ENCODE data around the gene SEMA3B. TPM values are rescaled to one million over a fixed set of nuclear protein-coding genes. Genes with fewer than 3 reads are reported as not detected.

SEMA3B gene
- total RNA-seq, 1 experiment from 2014 or later = 2.6 TPM

DNA sequence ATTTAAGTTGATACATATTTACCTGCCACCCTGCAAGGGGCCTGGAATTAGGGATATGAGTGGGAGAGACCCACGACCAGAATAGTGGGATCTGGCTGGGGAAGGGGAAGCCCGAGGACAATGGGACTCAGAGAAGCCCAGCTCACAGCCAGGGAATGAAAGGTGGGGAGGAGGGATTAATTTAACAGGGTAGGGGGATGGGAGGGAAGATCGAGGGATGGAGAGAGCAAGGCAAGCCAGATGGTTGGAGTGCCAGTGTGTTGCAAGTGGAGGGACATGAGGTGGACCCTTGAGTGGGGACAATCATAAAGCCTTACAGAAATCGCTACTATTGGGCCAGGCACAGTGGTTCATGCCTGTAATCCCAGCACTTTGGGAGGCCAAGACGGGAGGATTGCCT, 37.4 kb upstream of the SEMA3B start:
- Histone ChIP-seq H3K4me1 (replicated peaks) (peaks cover 18% of the 10 kb centered on the region), H3K4me3 (no peak overlapping the region), H3K27me3 (replicated peaks) (no peaks in the 10 kb centered on the region), H3K9me3 (replicated peaks) (no peaks in the 10 kb centered on the region), H3K27ac (no peak overlapping the region), H3K36me3 (0 out of 2 replicates have a peak, but pooled peaks cover 3% of the 10 kb centered on the region)
- no peak for DNase-seq (ENCODE audit: low read depth in 1 of 2, low spot score in 2 of 2)

GRCh38 chr3:50232303-50232702, 36.6 kb upstream of the SEMA3B start:
- Histone ChIP-seq H3K9me3 (replicated peaks) (no peaks in the 10 kb centered on the region), H3K4me3 (no peak overlapping the region), H3K4me1 (replicated peaks) (peaks cover 14% of the 10 kb centered on the region), H3K27ac (no peak overlapping the region), H3K27me3 (replicated peaks) (no peaks in the 10 kb centered on the region), H3K36me3 (peaks cover 10% of the 10 kb centered on the region; the same call in 1 of the 2 replicates)
- no peak for DNase-seq (ENCODE audit: low read depth in 1 of 2, low spot score in 2 of 2)

- peaks cover 16% of the 10 kb centered on the region for H3K36me3 ChIP-seq
- no peaks in the 10 kb centered on the region for H3K27me3 ChIP-seq (replicated peaks)
- no peak for DNase-seq (ENCODE audit: low read depth in 1 of 2, low spot score in 2 of 2)
- peaks cover 15% of the 10 kb centered on the region for H3K4me1 ChIP-seq (replicated peaks)
- H3K9me3 ChIP-seq (replicated peaks) = no peaks in the 10 kb centered on the region
- no peak overlapping the region for H3K4me3 ChIP-seq
- H3K27ac ChIP-seq = no peak overlapping the region
Observed at GRCh38 chr3:50233176-50233575, 35.8 kb upstream of the SEMA3B start.

DNA sequence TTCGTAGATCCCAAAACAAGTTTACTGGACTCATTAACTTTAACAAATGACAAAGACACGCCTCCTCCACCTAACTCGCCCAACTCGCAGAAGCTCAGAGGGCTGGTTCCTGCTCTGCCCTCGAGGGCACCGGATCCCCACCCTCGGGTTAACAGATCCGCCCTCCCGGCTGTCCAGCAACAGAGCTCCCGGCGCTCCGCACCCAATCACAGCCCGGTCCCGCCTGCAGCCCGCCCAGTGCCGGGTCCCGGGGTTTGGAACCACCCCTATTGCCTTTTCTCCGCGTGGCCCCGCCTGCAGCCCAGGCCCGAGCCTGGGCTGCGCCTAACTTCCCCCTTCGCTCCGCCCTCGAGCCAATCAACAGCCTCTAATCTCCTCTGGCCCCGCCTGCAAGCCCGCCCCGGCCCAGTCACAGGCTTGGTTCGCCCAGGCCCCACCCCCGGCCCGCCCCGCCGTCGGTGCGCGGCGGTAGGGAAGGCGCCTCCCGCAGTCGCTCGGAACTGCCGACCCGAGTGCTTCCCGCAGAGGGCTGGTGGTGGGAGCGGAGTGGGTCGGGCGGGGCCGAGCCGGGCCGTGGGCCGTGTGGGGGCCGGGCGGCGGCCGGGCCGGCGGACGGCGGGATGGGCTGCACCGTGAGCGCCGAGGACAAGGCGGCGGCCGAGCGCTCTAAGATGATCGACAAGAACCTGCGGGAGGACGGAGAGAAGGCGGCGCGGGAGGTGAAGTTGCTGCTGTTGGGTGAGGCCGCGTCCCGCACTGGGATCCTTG, 33.0 kb upstream of the SEMA3B start, which contains the start of gene GNAI2:
Gene GNAI2, plus strand, starts transcription at position 489 of the 768 bp plus-strand sequence. Its CDS starts 132 bp downstream, at position 621.
- Histone ChIP-seq H3K4me3 (peak within 1 kb of the TSS; percentile 77), H3K4me1 (replicated peaks) (peaks cover 23% of the 10 kb centered on the region), H3K9me3 (replicated peaks) (no peaks in the 10 kb centered on the region), H3K27me3 (replicated peaks) (no peaks in the 10 kb centered on the region), H3K27ac (peak within 1 kb of the TSS; percentile 18; the same call in 1 of the 2 replicates), H3K36me3 (peaks cover 40% of the 10 kb centered on the region)
- DNase-seq (ENCODE audit: low read depth in 1 of 2, low spot score in 2 of 2) = peak; percentile 93 to 98

- DNase-seq (ENCODE audit: low read depth in 1 of 2, low spot score in 2 of 2) = peak in 1 of 2 experiments; percentile 6
- Histone ChIP-seq H3K4me3 (peak overlapping the region; percentile 77), H3K27ac (peak overlapping the region; percentile 18; the same call in 1 of the 2 replicates), H3K4me1 (replicated peaks) (peaks cover 23% of the 10 kb centered on the region), H3K9me3 (replicated peaks) (no peaks in the 10 kb centered on the region), H3K36me3 (peaks cover 44% of the 10 kb centered on the region), H3K27me3 (replicated peaks) (no peaks in the 10 kb centered on the region)
Observed at GRCh38 chr3:50236484-50237132, 32.3 kb upstream of the SEMA3B start.

DNA sequence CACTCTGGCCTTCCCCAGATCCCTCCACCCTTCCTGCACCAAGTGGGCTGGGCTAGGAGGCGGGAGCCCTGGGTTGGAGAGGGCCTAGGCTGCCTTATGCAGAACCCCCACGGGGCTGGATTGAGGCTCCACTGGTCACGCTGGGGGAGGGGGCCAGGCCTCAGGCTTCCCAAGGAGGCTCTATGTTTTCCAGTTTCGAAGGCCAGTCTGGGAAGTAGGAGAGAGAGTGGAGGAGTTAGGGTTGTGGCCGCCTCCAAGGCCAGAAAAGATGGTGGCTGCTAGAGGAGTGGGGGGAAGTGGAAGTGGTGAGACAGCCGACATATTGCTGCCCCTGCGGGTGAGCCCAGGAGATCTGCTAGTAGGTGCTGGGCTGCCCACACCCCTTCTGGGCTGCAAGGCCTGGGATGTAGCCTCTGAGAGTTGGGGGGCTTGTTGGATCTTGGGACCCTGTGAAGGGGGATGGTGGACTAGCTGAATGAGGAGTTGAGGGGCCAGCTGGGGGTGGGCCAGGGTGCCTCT, 31.8 kb upstream of the SEMA3B start:
- no peak overlapping the region for H3K27ac ChIP-seq
- H3K4me3 ChIP-seq = peak overlapping the region; percentile 77
- H3K4me1 ChIP-seq (replicated peaks) = peaks cover 29% of the 10 kb centered on the region
- no peaks in the 10 kb centered on the region for H3K27me3 ChIP-seq (replicated peaks)
- peak; percentile 34 to 54 for DNase-seq (ENCODE audit: low read depth in 1 of 2, low spot score in 2 of 2)
- peaks cover 48% of the 10 kb centered on the region for H3K36me3 ChIP-seq
- H3K9me3 ChIP-seq (replicated peaks) = no peaks in the 10 kb centered on the region

GRCh38 chr3:50237754-50238548, 31.0 kb upstream of the SEMA3B start:
- Histone ChIP-seq H3K4me3 (peak overlapping the region; percentile 77), H3K27ac (peak overlapping the region; percentile 27), H3K9me3 (replicated peaks) (no peaks in the 10 kb centered on the region), H3K27me3 (replicated peaks) (no peaks in the 10 kb centered on the region), H3K36me3 (peaks cover 52% of the 10 kb centered on the region), H3K4me1 (replicated peaks) (peaks cover 36% of the 10 kb centered on the region)
- peak; percentile 80 to 86 for DNase-seq (ENCODE audit: low read depth in 1 of 2, low spot score in 2 of 2)

- no peak for DNase-seq (ENCODE audit: low read depth in 1 of 2, low spot score in 2 of 2)
- Histone ChIP-seq H3K4me3 (peak overlapping the region; percentile 77), H3K36me3 (peaks cover 56% of the 10 kb centered on the region), H3K4me1 (replicated peaks) (peaks cover 43% of the 10 kb centered on the region), H3K27me3 (replicated peaks) (no peaks in the 10 kb centered on the region), H3K27ac (peak overlapping the region; percentile 27), H3K9me3 (replicated peaks) (no peaks in the 10 kb centered on the region)
Observed at GRCh38 chr3:50238549-50239026, 30.4 kb upstream of the SEMA3B start.

- H3K4me1 ChIP-seq (replicated peaks) = peaks cover 45% of the 10 kb centered on the region
- H3K36me3 ChIP-seq = peaks cover 65% of the 10 kb centered on the region
- no peaks in the 10 kb centered on the region for H3K27me3 ChIP-seq (replicated peaks)
- no peak overlapping the region for H3K27ac ChIP-seq
- no peak overlapping the region for H3K4me3 ChIP-seq
- H3K9me3 ChIP-seq (replicated peaks) = no peaks in the 10 kb centered on the region
- DNase-seq (ENCODE audit: low read depth in 1 of 2, low spot score in 2 of 2) = no peak
Observed at GRCh38 chr3:50239649-50240048, 29.3 kb upstream of the SEMA3B start.

DNA sequence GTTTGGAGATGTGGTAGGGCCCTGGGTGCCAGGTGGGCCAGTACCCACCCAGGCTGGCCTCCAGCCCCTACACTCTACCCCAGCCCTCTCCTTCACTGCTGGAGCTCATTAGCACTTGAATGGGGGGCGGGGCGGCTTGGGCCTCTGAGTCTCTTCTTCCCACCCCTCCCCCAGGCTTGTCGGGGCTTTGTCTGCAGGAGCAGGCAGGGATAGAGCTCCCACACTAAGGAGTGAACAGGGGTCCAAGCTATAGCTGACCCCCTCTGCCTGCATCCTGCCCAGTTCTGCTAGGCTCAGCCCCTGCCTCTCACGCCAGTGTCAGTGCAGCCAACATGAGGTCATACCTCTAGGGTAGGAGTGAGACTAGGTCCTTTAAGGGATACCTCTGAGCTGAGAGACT, 27.8 kb upstream of the SEMA3B start:
- H3K27ac ChIP-seq = no peak overlapping the region
- no peak for DNase-seq (ENCODE audit: low read depth in 1 of 2, low spot score in 2 of 2)
- H3K4me1 ChIP-seq (replicated peaks) = peaks cover 51% of the 10 kb centered on the region
- H3K36me3 ChIP-seq = peaks cover 70% of the 10 kb centered on the region
- H3K27me3 ChIP-seq (replicated peaks) = no peaks in the 10 kb centered on the region
- no peak overlapping the region for H3K4me3 ChIP-seq
- no peaks in the 10 kb centered on the region for H3K9me3 ChIP-seq (replicated peaks)

DNA sequence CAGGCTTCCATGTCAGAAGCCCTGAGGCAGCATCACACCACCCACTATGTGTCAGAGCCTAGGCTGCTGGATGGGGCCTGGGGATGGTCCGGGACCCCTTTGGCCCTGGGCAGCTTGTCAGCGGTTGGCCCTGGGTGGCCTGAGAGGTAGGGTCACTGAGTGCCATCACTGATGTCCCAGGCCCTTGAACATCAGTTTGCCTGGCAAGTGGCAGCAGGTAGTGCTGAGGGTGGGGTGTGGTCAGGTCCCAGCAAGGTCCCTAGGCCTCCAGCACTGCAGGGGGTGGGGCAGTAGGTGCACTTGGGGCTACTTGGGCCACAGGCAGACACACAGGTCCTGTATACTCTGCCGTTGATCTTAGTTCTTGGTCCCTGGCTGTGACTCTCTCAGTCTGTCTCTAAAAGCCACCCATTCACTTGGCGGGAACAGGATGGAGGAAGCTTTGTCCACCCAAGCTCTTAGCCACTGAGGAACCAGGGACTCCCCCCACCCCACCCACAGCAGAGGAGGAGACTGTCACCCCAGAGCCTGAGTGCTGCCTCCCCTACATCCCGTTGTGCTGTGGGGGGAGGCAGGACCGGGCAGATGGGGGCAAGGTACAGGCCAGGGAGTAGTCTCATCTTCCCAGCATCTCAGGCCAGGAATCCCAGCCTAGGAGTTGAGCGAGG, 27.1 kb upstream of the SEMA3B start:
- H3K4me1 ChIP-seq (replicated peaks) = peaks cover 58% of the 10 kb centered on the region
- H3K4me3 ChIP-seq = no peak overlapping the region
- H3K9me3 ChIP-seq (replicated peaks) = no peaks in the 10 kb centered on the region
- no peaks in the 10 kb centered on the region for H3K27me3 ChIP-seq (replicated peaks)
- H3K27ac ChIP-seq = no peak overlapping the region
- H3K36me3 ChIP-seq = peaks cover 66% of the 10 kb centered on the region
- no peak for DNase-seq (ENCODE audit: low read depth in 1 of 2, low spot score in 2 of 2)

DNA sequence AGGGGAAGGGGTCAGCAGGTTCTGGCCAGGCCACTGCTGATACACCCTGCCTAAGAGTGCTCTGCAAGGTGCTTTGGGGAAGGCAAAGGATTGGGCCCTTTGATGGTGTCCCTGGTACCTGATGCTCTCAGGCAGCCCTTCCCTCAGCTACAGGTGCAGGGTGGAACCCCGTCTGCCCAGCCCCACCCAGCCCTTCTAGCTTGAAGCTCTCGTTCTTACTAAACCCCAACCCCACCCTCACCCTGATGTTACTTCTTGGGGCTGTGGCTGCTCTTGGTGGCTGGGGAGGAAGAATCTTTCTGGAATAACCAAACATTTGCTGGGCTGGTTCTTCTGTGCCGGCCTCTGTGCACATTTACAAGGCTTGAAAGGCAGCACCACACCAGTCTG, 26.6 kb upstream of the SEMA3B start:
- peak overlapping the region; percentile 75 for H3K27ac ChIP-seq
- no peaks in the 10 kb centered on the region for H3K9me3 ChIP-seq (replicated peaks)
- H3K4me3 ChIP-seq = no peak overlapping the region
- no peaks in the 10 kb centered on the region for H3K27me3 ChIP-seq (replicated peaks)
- peaks cover 66% of the 10 kb centered on the region for H3K36me3 ChIP-seq
- H3K4me1 ChIP-seq (replicated peaks) = peaks cover 60% of the 10 kb centered on the region
- no peak for DNase-seq (ENCODE audit: low read depth in 1 of 2, low spot score in 2 of 2)

Data from SJSA1 (cell line).